ENCODE data around the gene SUSD6. TPM values are rescaled to one million over a fixed set of nuclear protein-coding genes. Genes with fewer than 3 reads are reported as not detected.
A peak's percentile ranks its signal among the peaks of the same experiment; 100 is the strongest.

The SUSD6 gene
- total RNA-seq, 1 experiment from 2014 or later, result 3.7 TPM

DNA sequence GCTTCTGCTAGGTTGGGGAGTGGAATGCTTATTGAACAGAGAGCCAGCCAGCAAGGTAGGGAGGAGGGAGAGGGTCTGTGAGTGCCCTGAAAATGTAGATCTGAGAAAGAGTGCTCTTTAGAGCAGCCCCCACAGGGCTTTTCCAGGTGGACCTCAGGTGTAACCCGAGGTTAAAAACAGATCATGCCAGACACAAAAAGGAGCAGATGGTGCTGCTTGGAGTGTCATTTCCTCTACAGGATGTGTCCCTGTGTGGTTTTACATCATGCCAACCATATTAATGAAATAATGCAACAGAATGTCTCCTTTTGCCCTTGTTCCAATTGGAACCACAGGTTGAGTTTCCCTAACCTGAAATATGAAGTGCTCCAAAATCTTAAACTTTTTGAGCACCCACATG, 6.4 kb downstream of the SUSD6 start:
- no peak overlapping the region for H3K14ac ChIP-seq (ENCODE audit: insufficient read depth, low read length)
- no peaks in the 10 kb centered on the region for H3K23me2 ChIP-seq (ENCODE audit: insufficient read length, low read depth, low read length, poor library complexity, severe bottlenecking)
- H3T11ph ChIP-seq (ENCODE audit: low read length), result no peak overlapping the region
- H4K20me1 ChIP-seq (ENCODE audit: control insufficient read depth, insufficient read depth, insufficient read length), result no peaks in the 10 kb centered on the region
- no peaks in the 10 kb centered on the region; the same call in 1 of the 2 replicates for H3K27me3 ChIP-seq (ENCODE audit: insufficient read depth, low read length)
- H2AFZ ChIP-seq (ENCODE audit: low read length), result no peak overlapping the region
- H3K9ac ChIP-seq (ENCODE audit: extremely low read depth, insufficient read length, low read length), result no peak overlapping the region
- no peak overlapping the region for H4K8ac ChIP-seq (replicated peaks; ENCODE audit: insufficient read length, low read depth, low read length)
- no peak overlapping the region for H3K4ac ChIP-seq (ENCODE audit: low read depth, low read length)
- peak overlapping the region in 1 of 3 experiments; percentile 7; a peak in 1 of 7 replicates for H3K27ac Mint-ChIP-seq
- no peak overlapping the region for H2BK120ac ChIP-seq (ENCODE audit: low read depth, low read length, poor library complexity, severe bottlenecking)
- TF ChIP-seq, protein P1, sequence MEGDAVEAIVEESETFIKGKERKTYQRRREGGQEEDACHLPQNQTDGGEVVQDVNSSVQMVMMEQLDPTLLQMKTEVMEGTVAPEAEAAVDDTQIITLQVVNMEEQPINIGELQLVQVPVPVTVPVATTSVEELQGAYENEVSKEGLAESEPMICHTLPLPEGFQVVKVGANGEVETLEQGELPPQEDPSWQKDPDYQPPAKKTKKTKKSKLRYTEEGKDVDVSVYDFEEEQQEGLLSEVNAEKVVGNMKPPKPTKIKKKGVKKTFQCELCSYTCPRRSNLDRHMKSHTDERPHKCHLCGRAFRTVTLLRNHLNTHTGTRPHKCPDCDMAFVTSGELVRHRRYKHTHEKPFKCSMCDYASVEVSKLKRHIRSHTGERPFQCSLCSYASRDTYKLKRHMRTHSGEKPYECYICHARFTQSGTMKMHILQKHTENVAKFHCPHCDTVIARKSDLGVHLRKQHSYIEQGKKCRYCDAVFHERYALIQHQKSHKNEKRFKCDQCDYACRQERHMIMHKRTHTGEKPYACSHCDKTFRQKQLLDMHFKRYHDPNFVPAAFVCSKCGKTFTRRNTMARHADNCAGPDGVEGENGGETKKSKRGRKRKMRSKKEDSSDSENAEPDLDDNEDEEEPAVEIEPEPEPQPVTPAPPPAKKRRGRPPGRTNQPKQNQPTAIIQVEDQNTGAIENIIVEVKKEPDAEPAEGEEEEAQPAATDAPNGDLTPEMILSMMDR (conservative IDR thresholded peaks at IDR 0.05), result no peak
- H2BK12ac ChIP-seq (ENCODE audit: insufficient read length, low read depth, low read length), result no peak overlapping the region
- H4K91ac ChIP-seq (ENCODE audit: insufficient read length, low read depth, low read length), result no peak overlapping the region
- no peak overlapping the region for H3K23ac ChIP-seq (ENCODE audit: insufficient read length, low read depth, low read length)
- no peak overlapping the region for H3K27ac ChIP-seq (ENCODE audit: insufficient read length, low read depth, low read length)
- 0 out of 2 replicates have a peak, but pooled peaks cover 2% of the 10 kb centered on the region for H3K79me2 ChIP-seq (ENCODE audit: insufficient read depth, low read length)
- no peak overlapping the region for H3K4me3 Mint-ChIP-seq
- no peaks in the 10 kb centered on the region for H3K36me3 Mint-ChIP-seq (ENCODE audit: insufficient read depth in 1 of 3, low read depth in 3 of 3)
- no peaks in the 10 kb centered on the region for H3K9me3 Mint-ChIP-seq
- H2BK20ac ChIP-seq (ENCODE audit: low read depth, low read length, poor library complexity, severe bottlenecking), result no peak overlapping the region
- H3K4me1 ChIP-seq (ENCODE audit: insufficient read depth, low read length), result no peaks in the 10 kb centered on the region
- no peak overlapping the region for H3K4me2 ChIP-seq (ENCODE audit: insufficient read depth, insufficient read length, low read length)
- peaks cover 9% of the 10 kb centered on the region for H3K27me3 Mint-ChIP-seq (ENCODE audit: low read depth)
- H3K18ac ChIP-seq (ENCODE audit: insufficient read length, low read depth, low read length), result no peak overlapping the region
- H3K9me3 ChIP-seq (ENCODE audit: control insufficient read depth, low read depth, low read length), result no peaks in the 10 kb centered on the region
- H3K79me1 ChIP-seq (ENCODE audit: insufficient read depth, low read depth, low read length, poor library complexity, severe bottlenecking), result no peaks in the 10 kb centered on the region
- peaks cover 10 to 27% of the 10 kb centered on the region in 2 experiments for H3K4me1 Mint-ChIP-seq
- no CpG with 5 or more reads among the region's 1 CpG for WGBS (ENCODE audit: extremely low coverage, insufficient read length, low lambda C conversion rate)
- H2AK5ac ChIP-seq (ENCODE audit: insufficient read length, low read length), result no peak overlapping the region
- no peak overlapping the region for H2BK5ac ChIP-seq (ENCODE audit: insufficient read length, low read length)
- no peak overlapping the region for H2BK15ac ChIP-seq (ENCODE audit: low read depth, low read length)
- no peak for DNase-seq
- H3K56ac ChIP-seq (ENCODE audit: insufficient read length, low read depth, low read length), result no peak overlapping the region
- no peak overlapping the region for H4K5ac ChIP-seq (ENCODE audit: insufficient read length, low read depth, low read length)
